SH-SY5Y (cell line): ENCODE results near the gene KLF9.

ENCODE experiments used
- GATA2 ChIP-seq: IDR thresholded peaks from 2 replicates; pipeline ENCODE4 v1.6.1; 2011; ENCODE audit warnings: mild to moderate bottlenecking, low read depth, low read length
- GATA3 ChIP-seq: IDR thresholded peaks from 2 replicates; pipeline ENCODE4 v1.6.1; 2011; ENCODE audit warnings: low read depth, mild to moderate bottlenecking, low read length, moderate library complexity

DNA sequence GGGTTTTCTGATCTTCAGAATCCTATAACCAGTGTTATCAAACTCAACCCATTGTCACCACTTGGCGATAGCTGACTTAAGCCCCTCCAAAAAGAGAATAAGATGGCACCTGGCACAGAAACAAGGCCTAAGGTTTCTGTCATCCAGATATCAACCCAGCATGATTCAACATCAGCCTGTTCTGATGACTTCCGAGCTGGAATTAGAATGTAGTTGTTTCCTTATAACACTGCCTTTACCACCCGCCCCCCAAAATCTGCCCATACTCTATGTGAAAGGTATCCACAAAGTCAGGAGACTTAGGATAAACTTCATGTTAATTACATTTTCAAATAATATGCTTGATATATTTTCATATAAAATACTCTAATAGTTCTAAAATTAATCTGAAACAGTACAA is 5.2 kb downstream of the KLF9 start:
- TF ChIP-seq GATA3 (no peak), GATA2 (no peak)
